D341Med (cell line): ENCODE measurements around the gene SDC4.

Experiments used
- DNase-seq: peaks from one replicate; pipeline ENCODE4 v3.0.0; 2012; ENCODE audit warnings: low spot score

The SDC4 gene

DNA sequence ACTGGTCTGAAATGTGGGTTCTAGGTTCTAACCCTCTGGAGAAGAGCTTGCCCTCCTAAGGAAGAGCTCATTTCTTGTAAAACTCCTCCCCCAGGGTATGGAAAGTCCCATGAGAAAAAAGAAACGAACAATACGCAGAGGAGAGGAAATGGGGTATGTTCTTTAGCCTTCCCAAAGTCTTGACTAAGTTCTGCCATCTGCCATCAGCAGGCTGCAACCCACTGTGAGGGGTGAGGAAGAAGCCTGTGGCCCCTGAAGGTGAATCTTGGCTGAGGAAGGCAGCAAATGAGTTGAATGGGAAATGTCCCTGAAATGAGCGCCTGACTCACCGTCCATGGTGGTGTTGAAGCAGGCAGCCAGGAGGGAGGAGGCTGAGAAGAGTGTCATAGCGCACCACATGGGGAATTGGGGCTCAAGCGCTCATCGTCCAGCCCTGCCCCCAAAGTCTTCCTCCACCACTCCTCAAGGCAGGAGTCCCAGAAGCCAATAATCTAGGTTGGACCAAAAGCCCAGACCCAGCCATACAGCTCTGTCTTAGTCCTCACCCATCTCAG is 29.8 kb downstream of the SDC4 start:
- no peak for DNase-seq

DNA sequence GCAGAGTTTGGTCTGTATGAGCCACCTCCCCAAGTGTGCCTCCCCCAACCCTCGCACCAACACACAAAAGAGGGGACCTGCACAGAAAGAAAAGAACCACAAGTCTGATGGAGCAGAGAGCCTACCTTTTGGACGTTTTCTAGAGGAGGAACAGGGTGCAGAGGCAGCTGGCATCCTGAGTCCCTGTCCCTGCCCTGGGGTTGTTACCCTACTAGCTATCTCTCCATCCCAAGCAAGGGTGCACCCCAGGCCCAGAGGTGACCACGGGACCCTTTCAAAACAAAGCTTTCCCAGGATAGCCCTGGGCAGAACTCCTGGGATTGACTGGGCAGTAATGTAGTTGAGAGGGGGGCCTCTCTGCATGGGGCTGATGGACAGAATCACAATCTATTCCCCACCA is 30.4 kb downstream of the SDC4 start:
- no peak for DNase-seq

DNA sequence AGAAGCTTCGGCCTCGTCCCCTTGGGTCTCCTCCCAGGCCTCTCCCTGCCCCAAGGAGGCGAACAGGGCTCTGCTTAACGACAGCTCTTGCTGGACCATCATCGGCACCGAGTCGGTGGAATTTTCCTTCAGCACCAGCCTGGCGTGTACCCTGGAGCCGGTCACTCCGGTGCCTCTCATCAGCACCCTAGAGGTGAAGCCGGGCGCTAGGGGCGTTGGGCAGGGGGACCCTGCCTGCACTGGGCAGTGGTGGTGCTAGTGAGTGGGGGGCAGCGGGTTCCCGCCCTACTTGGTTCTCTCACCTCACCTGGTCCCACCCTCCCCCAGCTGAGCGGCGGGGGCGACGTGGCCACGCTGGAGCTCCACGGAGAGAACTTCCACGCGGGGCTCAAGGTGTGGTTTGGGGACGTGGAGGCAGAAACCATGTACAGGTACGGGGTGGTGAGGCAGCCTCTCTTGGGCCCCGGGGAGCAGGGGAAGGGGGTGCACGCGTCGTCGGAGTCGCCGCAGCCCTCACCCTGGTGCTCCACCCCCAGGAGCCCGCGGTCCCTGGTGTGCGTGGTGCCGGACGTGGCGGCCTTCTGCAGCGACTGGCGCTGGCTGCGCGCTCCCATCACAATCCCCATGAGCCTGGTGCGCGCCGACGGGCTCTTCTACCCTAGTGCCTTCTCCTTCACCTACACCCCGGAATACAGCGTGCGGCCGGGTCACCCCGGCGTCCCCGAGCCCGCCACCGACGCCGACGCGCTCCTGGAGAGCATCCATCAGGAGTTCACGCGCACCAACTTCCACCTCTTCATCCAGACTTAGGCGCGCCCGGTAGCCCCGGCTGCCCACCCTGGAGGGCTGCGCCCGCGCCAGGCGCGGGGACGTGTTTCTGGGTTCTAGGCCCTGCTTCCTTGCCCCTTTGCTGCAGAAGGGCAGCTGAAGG is 31.8 kb downstream of the SDC4 start:
- DNase-seq, result no peak

DNA sequence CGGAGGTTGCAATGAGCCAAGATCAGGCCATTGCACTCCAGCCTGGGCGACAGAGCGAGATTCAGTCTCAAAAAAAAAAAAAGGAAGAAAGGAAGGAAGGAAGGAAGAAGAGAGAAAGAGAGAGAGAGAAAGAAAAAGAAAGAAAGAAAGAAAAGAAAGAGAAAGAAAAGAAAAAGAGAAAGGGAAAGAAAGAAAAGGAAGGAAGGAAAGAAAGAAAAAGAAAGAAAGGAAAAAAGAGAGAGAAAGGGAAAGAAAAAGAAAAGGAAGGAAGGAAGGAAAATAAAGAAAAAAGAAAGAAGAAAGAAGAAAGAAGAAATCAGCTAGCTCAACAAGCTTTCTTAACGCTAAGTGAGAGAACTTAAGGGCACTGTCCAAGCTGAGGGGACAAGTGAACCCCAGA is 32.6 kb downstream of the SDC4 start:
- DNase-seq, result no peak

DNA sequence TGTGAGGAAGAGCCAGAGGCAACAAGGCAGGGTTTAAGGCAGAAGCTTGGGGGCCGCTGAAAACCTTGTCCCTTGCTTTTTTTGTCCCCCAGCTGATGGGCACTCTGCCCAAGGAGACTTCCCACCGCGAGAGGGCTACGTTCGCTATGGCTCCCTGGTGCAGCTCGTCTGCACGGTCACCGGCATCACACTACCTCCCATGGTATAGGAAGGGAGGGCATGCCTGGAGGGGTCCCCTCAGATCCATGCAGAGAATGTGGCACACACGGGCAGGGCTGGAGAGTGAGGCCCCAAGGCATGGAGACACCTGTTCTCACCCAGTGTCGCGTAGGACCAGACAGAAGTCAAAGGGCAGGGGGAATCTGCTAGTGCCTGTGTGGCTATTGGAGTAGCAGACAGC is 34.3 kb downstream of the SDC4 start:
- DNase-seq, result no peak

DNA sequence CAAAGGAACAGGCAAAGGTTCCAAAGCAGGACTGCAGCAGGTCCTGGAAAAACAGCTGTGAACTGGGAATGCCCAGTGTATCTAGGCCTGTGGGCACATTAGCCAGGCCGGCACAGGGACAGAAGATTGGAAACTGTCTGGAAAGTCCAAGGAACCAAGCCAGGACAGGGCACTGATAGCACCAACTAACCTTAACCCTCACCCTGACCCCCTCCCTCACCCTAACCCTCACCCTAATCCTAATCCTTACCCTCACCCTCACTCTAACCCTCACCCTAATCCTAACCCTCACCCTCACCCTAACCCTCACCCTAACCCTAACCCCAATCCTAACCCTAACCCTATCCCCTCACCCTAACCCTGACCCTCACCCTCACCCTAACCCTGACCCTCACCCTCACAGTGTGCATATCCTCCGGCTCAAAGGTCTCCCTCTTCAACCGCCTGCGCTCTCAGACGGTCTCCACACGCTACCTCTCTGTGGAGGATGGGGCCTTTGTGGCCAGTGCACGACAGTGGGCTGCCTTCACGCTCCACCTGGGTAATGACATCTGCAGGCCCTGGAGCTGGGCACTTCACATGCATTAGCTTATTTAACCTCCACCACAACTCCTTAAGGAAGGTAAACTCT is 35.0 kb downstream of the SDC4 start:
- no peak for DNase-seq

DNA sequence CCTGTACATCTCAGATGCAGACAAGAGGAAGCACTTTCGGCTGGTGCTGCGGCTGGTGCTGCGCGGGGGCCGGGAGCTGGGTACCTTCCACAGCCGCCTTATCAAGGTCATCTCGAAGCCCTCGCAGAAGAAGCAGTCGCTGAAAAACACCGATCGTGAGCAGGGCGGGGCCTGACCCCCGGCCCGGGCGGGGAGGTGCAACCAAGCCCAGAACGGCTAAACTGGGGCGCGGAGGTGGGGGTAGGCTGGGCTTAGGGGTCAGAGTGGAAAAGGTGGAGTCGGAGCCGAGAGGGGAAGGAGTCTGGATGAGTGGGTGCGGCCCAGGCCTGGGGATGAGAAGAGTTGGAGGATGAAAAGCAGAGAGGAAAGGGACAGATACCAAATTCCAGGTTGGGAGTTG is 36.0 kb downstream of the SDC4 start:
- DNase-seq, result no peak

DNA sequence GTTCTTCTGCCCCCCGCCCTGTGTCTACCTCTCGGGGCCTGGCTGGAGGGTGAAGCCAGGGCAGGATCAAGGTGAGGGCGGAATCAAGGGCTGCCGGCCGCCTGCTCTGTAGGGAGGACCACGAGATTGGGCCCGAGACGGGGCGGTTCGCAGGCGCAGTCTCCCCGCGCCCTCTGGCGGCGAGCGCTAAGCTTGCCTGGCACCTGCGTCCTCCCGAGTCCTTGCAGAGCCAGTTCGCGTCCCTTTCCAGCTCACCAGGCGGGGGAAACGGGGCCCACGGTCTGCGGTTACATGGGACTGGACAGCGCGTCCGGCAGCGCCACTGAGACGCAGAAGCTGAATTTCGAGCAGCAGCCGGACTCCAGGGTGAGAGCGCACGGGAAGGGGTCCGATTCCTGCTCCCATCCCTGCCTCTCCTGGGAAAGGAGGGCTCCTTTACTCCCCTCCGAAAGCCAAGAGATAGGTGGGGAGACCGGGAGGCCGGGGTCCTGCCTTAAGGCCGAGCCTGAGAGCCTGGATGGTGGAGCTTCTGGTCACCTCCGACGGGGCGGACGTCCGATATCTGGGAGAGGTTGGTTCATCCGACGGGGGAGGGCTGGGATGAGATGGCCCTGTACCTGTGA is 36.5 kb downstream of the SDC4 start:
- peak; percentile 91 for DNase-seq

DNA sequence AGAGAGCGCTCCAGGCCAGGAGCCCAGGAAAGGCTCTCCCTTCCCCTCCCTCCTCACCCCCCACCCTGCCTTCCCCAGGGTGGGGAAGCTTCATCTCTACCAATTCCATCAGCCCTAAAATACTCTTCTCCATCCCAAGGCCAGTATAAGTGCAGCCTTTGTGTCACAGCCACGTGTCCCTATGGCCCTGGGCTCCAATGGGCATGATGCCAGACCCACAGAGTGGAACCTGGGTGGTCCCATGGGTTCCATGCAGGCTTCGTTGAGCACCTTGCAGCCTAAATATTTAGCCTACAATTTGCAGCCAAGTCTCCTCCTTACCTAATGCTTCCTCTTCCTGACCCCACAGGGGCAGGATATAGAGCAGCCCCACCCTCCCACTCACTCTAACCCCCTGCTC is 39.1 kb downstream of the SDC4 start:
- DNase-seq, result no peak

DNA sequence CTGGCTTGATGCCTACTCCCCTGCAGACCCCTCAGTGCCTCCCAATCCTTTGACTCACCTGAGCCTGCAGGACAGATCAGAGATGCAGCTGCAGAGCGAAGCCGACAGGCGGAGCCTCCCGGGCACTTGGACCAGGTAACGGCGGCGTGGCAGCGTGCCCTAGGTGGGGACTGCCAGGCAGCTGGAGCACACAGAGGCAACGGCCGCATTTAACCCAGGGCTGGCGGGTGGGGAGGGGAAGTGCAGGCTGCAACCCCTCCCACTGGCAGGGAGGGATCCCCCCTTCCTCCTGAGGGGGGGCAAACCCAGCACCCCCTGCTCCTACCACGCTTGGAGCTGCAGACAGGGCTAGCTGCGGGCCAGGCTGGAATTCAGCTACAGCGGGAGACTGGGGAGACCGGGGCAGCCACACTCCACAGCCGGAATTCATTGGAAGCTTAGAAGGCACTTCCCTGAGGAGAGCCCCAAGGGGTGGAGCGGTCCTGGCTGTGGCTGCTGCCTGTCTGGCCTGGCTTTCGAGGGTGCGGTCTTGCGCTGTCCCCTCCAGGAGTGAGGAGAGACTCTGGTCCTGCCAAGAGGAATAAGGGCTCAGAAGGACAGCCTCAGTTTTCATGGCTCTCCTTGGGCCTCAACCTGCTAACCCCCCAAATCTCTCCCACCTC is 40.0 kb downstream of the SDC4 start, which contains the start of gene MATN4:
MATN4 (minus strand) TSS at position 183 of the 662 bp plus-strand sequence. CDS start 2,717 bp downstream, outside the sequence.
- no peak for DNase-seq

DNA sequence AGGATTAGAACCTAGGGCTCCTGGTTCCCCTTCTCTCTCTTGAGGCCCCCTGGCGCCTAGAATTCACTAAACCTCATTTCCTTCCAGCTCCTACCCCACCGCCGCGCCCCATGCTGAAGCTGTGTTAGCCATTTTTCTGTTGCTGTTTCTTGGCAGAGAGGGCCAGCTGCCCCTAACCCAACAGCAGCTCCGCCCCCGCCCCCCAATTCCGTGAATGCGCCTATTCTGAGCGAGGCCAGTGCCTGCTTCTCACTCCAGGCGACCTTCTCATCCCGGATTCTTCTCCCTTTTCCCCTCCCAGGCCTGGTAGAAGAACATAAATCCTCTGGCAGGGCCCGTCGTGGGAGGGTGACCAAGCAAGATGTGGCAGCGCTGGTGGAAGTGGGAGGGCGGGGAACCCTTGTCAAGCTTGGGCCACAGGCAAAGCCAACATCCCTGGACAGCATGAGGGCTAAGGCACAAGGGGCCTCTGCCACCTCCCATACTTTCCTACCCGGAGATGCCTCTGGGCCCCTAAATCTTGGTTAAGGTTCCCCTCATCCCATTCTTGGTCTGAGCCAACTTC is 41.1 kb downstream of the SDC4 start:
- no peak for DNase-seq

DNA sequence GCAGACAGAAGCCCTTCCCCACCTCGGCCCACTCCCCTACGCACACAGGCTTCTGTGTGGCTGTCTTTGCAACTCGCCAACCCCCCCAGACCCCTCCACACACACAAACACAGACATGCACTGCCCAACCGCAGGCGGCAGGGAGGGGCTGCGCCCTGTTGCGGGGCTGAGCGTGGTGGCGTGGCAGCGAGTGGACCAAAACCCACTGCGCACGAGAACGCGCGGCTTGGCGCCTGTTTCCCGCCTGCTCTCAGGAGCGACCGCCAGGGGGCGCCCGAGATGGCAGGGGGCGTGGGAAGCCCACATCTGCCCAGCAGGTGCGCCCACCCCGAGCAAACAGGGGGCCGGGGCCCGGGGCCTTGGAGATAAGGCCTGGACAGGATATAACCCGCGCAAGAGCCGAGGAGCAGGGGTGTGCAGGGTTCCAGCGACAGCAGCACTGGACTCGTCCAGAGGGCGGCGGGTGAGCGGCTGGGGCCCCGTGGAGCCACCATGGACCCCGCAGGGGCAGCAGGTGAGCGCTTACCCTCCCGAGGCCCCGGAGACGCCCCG is 41.7 kb downstream of the SDC4 start, which contains the start of gene RBPJL:
RBPJL (plus strand) TSS at position 410 of the 552 bp plus-strand sequence; CDS start at position 493, 83 bp downstream.
- no peak for DNase-seq

DNA sequence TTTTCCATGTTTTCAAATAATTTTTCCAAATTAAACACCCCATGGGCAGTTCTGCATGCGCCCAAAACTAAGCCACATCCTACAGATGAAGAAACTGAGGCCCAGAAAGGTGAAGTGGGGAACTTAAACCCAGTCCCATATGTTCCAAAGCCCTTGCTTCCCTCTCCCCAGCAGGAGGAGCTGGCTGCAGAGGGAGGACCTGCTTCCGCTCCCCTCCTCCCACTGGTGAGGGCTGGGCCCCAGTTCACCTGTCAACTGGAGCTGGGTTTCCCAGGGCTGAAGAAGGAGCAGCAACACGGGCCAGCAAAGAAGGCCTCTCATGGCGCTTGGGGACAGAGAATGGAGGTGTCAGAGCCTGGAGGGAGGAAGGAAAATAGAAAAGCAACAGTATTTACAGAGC is 43.0 kb downstream of the SDC4 start:
- no peak for DNase-seq

DNA sequence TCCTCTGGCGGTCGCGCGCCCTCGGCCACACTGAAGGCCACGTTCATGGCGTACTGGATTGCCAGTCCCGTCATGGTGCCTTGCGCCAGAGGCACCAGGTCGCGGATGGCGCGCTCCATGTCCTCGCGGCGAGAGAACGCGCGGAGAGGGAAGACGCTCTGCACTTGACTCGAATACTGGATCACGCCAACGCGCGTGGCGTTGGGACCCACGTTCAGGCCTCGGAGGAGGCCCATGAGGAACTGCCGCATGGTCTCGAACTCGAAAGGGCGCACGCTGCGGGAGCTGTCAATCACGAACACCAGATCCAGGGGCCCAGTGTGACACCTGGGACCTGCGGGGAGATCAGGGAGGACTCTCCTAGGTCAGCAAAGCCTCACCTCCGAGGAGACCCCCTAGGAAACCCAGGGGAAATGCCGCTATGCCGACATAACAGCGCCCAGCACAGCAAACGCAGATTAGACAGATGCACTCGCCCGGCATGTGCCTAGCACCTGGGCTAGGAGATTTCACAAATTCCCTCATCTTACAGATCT is 43.7 kb downstream of the SDC4 start:
- DNase-seq, result no peak

DNA sequence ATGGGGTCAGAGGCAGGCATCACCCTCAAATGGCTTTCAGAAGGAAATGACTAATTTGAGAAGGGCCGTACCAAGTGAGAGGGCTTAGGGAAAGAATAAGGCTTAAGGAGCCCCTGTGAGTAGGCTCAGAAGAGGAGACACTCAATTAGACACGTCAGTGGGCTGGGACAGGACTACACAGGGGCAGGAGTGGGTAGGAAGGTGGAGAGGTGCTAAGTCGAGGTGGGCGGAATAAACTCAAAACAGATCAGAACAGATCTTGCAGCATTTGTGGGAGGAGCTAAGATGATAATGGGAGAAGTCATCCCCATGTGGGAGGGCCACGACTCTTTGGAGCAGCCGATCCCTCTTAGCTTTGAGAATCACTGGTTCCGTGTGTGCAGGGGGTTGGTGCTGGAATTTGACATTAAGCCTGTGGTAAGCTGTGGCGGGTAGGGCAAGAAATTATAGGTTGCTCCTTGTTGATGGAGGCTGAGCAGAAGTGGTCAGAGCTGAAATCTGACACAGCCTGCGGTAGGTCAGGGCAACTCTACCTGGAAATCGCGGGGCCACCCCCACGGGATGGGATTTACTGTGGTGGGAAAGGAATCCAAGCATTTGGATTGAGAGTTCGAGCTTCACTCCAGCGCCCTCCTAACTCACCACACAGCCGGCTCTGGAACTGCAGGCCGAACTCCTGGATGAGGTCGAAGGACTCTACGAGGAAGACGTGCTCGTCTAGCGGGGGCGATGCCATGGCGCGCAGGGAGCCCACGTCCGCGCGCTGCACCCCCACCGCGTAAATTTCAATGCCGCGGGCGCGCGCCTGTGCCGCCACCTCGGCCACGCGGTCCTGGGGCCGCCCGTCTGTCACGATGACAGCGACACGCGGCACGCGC is 44.4 kb downstream of the SDC4 start:
- no peak for DNase-seq

DNA sequence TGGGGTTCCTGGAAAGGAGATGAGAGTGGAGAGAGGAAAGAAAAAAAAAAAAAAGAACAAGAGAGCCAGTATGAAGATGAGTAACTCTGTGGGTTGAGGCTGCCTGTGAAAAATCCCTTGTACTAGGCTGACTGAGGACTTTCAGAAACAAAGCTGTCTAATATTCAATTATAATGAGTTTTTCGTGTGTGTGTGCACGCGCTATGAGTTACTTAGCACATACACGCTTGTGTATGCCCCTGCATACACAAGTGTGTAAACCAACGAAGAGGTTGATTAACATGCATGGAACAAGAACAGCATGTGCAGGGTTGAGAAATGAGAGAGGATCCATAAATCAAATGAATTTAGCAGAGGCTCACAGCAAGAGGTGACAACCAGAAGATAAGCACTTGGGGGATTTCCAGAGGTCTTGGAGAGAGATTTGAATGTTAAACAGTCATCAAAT is 46.4 kb downstream of the SDC4 start:
- no peak for DNase-seq

DNA sequence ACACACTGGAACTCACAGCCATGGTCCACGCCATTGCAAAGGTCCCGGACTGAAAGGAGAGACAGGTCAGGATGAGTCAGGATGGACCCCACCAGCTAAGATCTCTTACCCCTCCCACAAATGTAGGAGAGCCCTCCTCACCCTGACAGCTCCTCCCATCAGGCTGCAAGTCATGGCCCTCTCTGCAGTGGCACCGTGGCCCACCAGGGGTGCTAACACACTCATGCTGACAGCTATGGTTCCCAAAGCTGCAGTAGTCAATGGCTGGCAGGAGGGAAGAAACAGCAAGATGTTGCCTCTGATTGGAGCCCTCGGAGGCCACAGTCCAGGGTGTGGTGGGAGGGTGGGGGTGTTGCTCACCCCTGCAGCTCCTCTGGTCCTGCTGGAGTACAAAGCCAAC is 47.3 kb downstream of the SDC4 start:
- DNase-seq, result peak; percentile 77

DNA sequence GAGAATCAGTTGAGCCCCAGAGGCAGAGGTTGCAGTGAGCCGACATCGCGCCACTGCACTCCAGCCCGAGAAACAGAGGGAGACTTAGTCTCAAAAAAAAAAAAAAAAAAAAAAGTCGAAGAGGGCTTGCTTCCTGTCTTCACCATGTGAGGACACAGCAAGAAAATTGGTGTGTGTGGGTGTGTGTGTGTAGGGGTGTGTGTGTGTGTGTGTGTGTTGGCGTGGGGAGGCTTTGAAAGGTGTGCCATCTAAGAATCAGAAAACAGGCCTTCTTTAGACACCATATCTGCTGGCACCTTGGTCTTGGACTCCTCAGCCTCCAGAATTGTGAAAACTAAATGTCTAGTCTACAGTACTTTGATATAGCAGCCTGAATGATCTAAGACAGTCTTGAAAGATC is 48.4 kb downstream of the SDC4 start:
- no peak for DNase-seq

DNA sequence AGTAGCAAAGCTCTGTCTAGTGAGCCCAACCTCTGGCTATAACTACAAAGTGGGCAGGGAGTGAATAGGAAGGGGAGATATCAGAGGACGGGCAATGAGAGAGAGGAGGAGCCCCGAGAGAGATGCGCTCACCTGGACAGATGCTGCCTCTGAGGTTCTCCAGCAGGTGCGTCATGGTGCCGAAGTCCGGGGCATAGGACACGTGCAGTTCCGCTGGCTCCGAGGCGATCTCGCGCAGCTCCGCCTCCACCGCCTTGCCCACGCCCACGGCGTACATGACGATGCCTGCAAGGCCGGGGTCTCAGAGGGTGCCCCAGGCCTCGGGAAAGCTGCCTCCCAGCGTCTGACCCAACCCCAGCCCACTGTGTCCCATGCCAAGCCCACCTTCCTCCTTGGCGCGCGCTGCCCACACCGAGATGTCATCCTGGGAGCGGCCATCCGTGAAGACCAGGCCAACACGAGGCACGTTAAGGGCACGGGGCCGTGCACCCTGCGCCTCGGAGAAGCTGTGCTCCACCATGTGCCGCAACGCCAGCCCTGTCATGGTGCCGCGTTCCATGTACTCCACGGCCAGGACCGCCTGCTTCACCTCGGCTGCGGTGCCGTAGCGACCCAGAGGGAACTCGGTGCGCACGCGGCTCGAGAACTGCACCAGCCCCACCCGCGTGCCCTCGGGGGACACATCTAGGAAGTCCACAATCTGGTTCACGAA is 50.3 kb downstream of the SDC4 start:
- no peak for DNase-seq
